ENCODE measurements around the gene RARG. TPM values are rescaled to one million over a fixed set of nuclear protein-coding genes. Genes with fewer than 3 reads are reported as not detected.
A peak's percentile ranks its signal among the peaks of the same experiment; 100 is the strongest.

RARG gene
- total RNA-seq, 1 experiment from 2014 or later: 14.0 TPM

- H3K4me1 ChIP-seq (ENCODE audit: insufficient read depth, low read length, poor library complexity, severe bottlenecking): peaks cover 24% of the 10 kb centered on the region
- TF ChIP-seq EZH2 (IDR thresholded peaks at IDR 0.05; ENCODE audit: borderline replicate concordance, low read depth, low read length, poor library complexity, severe bottlenecking): no peak
- TF ChIP-seq, protein P1, sequence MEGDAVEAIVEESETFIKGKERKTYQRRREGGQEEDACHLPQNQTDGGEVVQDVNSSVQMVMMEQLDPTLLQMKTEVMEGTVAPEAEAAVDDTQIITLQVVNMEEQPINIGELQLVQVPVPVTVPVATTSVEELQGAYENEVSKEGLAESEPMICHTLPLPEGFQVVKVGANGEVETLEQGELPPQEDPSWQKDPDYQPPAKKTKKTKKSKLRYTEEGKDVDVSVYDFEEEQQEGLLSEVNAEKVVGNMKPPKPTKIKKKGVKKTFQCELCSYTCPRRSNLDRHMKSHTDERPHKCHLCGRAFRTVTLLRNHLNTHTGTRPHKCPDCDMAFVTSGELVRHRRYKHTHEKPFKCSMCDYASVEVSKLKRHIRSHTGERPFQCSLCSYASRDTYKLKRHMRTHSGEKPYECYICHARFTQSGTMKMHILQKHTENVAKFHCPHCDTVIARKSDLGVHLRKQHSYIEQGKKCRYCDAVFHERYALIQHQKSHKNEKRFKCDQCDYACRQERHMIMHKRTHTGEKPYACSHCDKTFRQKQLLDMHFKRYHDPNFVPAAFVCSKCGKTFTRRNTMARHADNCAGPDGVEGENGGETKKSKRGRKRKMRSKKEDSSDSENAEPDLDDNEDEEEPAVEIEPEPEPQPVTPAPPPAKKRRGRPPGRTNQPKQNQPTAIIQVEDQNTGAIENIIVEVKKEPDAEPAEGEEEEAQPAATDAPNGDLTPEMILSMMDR (conservative IDR thresholded peaks at IDR 0.05; ENCODE audit: low read depth, low read length): no peak
- peak overlapping the region; percentile 3 for H3K27ac ChIP-seq (ENCODE audit: low read depth, low read length, poor library complexity, severe bottlenecking)
- BruUV-seq (replicated peaks): no TSS peak
- no peaks in the 10 kb centered on the region for H3K9me3 ChIP-seq (ENCODE audit: low read depth, low read length, poor library complexity, severe bottlenecking)
- CTCF ChIA-PET: interaction anchor here (0.9 to 1.0 kb wide), 2 partner anchors 24 to 117 kb away, joined by 3 to 4 read pairs; no protein-coding TSS in a partner anchor
- H3K27me3 ChIP-seq (replicated peaks; ENCODE audit: insufficient read depth, low read depth, low read length, poor library complexity): no peaks in the 10 kb centered on the region
- peaks cover 56% of the 10 kb centered on the region for H3K36me3 ChIP-seq (ENCODE audit: insufficient read depth, low read length, poor library complexity, severe bottlenecking)
- POLR2A ChIA-PET (ENCODE audit: low non-redundant PET): no interaction called here
- intact Hi-C loops (cut with micrococcal nuclease; ENCODE audit: unreplicated experiment): loop anchor here (5.0 kb wide), 1 partner anchor 116 kb away; no protein-coding TSS in a partner anchor
- no peak overlapping the region for H3K4me3 ChIP-seq (ENCODE audit: low read depth, low read length, poor library complexity, severe bottlenecking)
- peak; percentile 71 for DNase-seq (ENCODE audit: low spot score)
Observed at GRCh38 chr12:53182903-53183302, 49.1 kb downstream of the RARG start.

DNA sequence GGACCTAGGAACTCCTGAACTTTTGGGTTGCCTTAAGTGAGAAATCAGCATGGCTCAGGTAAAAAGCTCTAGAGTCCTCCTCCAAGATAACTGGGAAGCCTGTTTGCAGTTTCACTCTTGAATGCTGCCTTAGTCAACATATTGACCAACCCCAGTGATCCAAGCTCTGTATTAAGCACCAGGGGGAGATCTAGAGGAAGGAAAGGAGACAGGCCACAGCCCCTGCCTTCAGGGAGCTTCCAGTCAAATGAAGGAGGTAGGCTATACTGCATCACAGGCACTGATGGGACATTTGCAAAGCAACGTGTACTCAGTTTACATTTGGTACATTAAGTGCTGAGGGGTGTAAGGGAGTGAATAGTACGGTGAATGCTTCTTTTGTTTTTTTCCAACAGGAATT, 50.1 kb downstream of the RARG start:
- peaks cover 52% of the 10 kb centered on the region for H3K36me3 ChIP-seq (ENCODE audit: insufficient read depth, low read length, poor library complexity, severe bottlenecking)
- POLR2A ChIA-PET (ENCODE audit: low non-redundant PET): no interaction called here
- H3K4me3 ChIP-seq (ENCODE audit: low read depth, low read length, poor library complexity, severe bottlenecking): peak overlapping the region; percentile 68
- BruUV-seq (replicated peaks): no TSS peak
- H3K4me1 ChIP-seq (ENCODE audit: insufficient read depth, low read length, poor library complexity, severe bottlenecking): peaks cover 24% of the 10 kb centered on the region
- no peaks in the 10 kb centered on the region for H3K27me3 ChIP-seq (replicated peaks; ENCODE audit: insufficient read depth, low read depth, low read length, poor library complexity)
- CTCF ChIA-PET: interaction anchor here (1.1 to 1.4 kb wide), 2 partner anchors 32 to 139 kb away, joined by 4 to 5 read pairs; partner anchors contain the start of gene AAAS
- no peak for DNase-seq (ENCODE audit: low spot score)
- TF ChIP-seq, protein P1 (conservative IDR thresholded peaks at IDR 0.05; ENCODE audit: low read depth, low read length): no peak
- TF ChIP-seq EZH2 (IDR thresholded peaks at IDR 0.05; ENCODE audit: borderline replicate concordance, low read depth, low read length, poor library complexity, severe bottlenecking): no peak
- peak overlapping the region; percentile 93 for H3K27ac ChIP-seq (ENCODE audit: low read depth, low read length, poor library complexity, severe bottlenecking)
- intact Hi-C loops (cut with micrococcal nuclease; ENCODE audit: unreplicated experiment): loop anchor here (5.0 kb wide), 1 partner anchor 115 kb away; no protein-coding TSS in a partner anchor
- no peaks in the 10 kb centered on the region for H3K9me3 ChIP-seq (ENCODE audit: low read depth, low read length, poor library complexity, severe bottlenecking)

- Histone ChIP-seq H3K27ac (ENCODE audit: low read depth, low read length, poor library complexity, severe bottlenecking) (peak overlapping the region; percentile 93), H3K27me3 (replicated peaks; ENCODE audit: insufficient read depth, low read depth, low read length, poor library complexity) (no peaks in the 10 kb centered on the region), H3K4me1 (ENCODE audit: insufficient read depth, low read length, poor library complexity, severe bottlenecking) (peaks cover 24% of the 10 kb centered on the region), H3K36me3 (ENCODE audit: insufficient read depth, low read length, poor library complexity, severe bottlenecking) (peaks cover 43% of the 10 kb centered on the region), H3K4me3 (ENCODE audit: low read depth, low read length, poor library complexity, severe bottlenecking) (peak overlapping the region; percentile 68), H3K9me3 (ENCODE audit: low read depth, low read length, poor library complexity, severe bottlenecking) (no peaks in the 10 kb centered on the region)
- TF ChIP-seq EZH2 (IDR thresholded peaks at IDR 0.05; ENCODE audit: borderline replicate concordance, low read depth, low read length, poor library complexity, severe bottlenecking): no peak
- TF ChIP-seq, protein P1 (conservative IDR thresholded peaks at IDR 0.05; ENCODE audit: low read depth, low read length): no peak
- DNase-seq (ENCODE audit: low spot score): peak; percentile 93
- intact Hi-C loops (cut with micrococcal nuclease; ENCODE audit: unreplicated experiment): loop anchor here (5.0 kb wide), 1 partner anchor 114 kb away; no protein-coding TSS in a partner anchor
- ChIA-PET POLR2A (ENCODE audit: low non-redundant PET) (no interaction called here), CTCF (interaction anchor here (0.5 to 1.4 kb wide), 6 partner anchors 21 to 311 kb away, joined by 3 to 9 read pairs (median 4); partner anchors contain the start of gene AAAS)
- no TSS peak for BruUV-seq (replicated peaks)
Observed at GRCh38 chr12:53180931-53181645, 50.9 kb downstream of the RARG start.
